Measurements from ENCODE around the gene TRAM1L1.

Gene TRAM1L1

GRCh38 chr4:117084866-117085701, at the start of gene TRAM1L1:
TRAM1L1 (minus strand) TSS chr4:117085576; CDS start chr4:117085393, 183 bp downstream.
- no peak for FAIRE-seq
- no peak for DNase-seq (ENCODE audit: insufficient read length, low spot score)

GRCh38 chr4:117134386-117134785, 49.0 kb upstream of the TRAM1L1 start:
- DNase-seq (ENCODE audit: insufficient read length, low spot score), result no peak
- FAIRE-seq, result no peak

GRCh38 chr4:117096886-117097285, 11.5 kb upstream of the TRAM1L1 start:
- no peak for FAIRE-seq
- no peak for DNase-seq (ENCODE audit: insufficient read length, low spot score)

GRCh38 chr4:117096462-117096861, 11.1 kb upstream of the TRAM1L1 start:
- DNase-seq (ENCODE audit: insufficient read length, low spot score), result no peak
- FAIRE-seq, result no peak

- DNase-seq (ENCODE audit: insufficient read length, low spot score) (no peak), FAIRE-seq (no peak)
These were observed 8.2 kb upstream of the TRAM1L1 start for GRCh38 chr4:117093571-117093970.

GRCh38 chr4:117077760-117078159, 7.6 kb downstream of the TRAM1L1 start:
- no peak for FAIRE-seq
- DNase-seq (ENCODE audit: insufficient read length, low spot score), result no peak

GRCh38 chr4:117068120-117068519, 17.3 kb downstream of the TRAM1L1 start:
- no peak for FAIRE-seq

GRCh38 chr4:117063961-117064696, 21.2 kb downstream of the TRAM1L1 start:
- FAIRE-seq, result no peak
- DNase-seq (ENCODE audit: insufficient read length, low spot score), result no peak

More at GRCh38 chr4:117068120-117068519, 17.3 kb downstream of the TRAM1L1 start:
- no peak for DNase-seq (ENCODE audit: insufficient read length, low spot score)

GRCh38 chr4:117042962-117043361, 42.4 kb downstream of the TRAM1L1 start:
- FAIRE-seq, result no peak
- no peak for DNase-seq (ENCODE audit: insufficient read length, low spot score)
